ENCODE measurements around the gene IMMP2L.

Gene IMMP2L

GRCh38 chr7:110835218-110835617 is 727.1 kb downstream of the IMMP2L start:
- DNase-seq: no peak

GRCh38 chr7:110831419-110831818 is 730.9 kb downstream of the IMMP2L start:
- DNase-seq: no peak

GRCh38 chr7:110830778-110831177 is 731.5 kb downstream of the IMMP2L start:
- no peak for DNase-seq

- no peak for DNase-seq
Measured at GRCh38 chr7:110827936-110828335, 734.4 kb downstream of the IMMP2L start.

GRCh38 chr7:110827287-110827855 is 734.9 kb downstream of the IMMP2L start:
- no peak for DNase-seq

GRCh38 chr7:110813986-110814385 is 748.3 kb downstream of the IMMP2L start:
- DNase-seq: no peak

GRCh38 chr7:110809832-110810231 is 752.5 kb downstream of the IMMP2L start:
- no peak for DNase-seq

- DNase-seq: peak; percentile 96
Measured at GRCh38 chr7:110808361-110808760, 753.9 kb downstream of the IMMP2L start.

- no peak for DNase-seq
Measured at GRCh38 chr7:110804501-110804900, 757.8 kb downstream of the IMMP2L start.

- DNase-seq: no peak
Measured at GRCh38 chr7:110803602-110804143, 758.6 kb downstream of the IMMP2L start.

- DNase-seq: no peak
Measured at GRCh38 chr7:110801502-110801901, 760.8 kb downstream of the IMMP2L start.

GRCh38 chr7:110800984-110801383 is 761.3 kb downstream of the IMMP2L start:
- no peak for DNase-seq

- DNase-seq: no peak
Measured at GRCh38 chr7:110797656-110798055, 764.6 kb downstream of the IMMP2L start.

GRCh38 chr7:110790992-110791391 is 771.3 kb downstream of the IMMP2L start:
- DNase-seq: no peak

GRCh38 chr7:110786328-110786965 is 775.8 kb downstream of the IMMP2L start:
- DNase-seq: peak; percentile 94

GRCh38 chr7:110784749-110785148 is 777.5 kb downstream of the IMMP2L start:
- no peak for DNase-seq

GRCh38 chr7:110780712-110781111 is 781.6 kb downstream of the IMMP2L start:
- peak; percentile 23 for DNase-seq

- no peak for DNase-seq
Measured at GRCh38 chr7:110779339-110779738, 783.0 kb downstream of the IMMP2L start.

GRCh38 chr7:110775046-110775445 is 787.2 kb downstream of the IMMP2L start:
- no peak for DNase-seq

GRCh38 chr7:110774071-110774470 is 788.2 kb downstream of the IMMP2L start:
- DNase-seq: no peak

GRCh38 chr7:110772615-110773014 is 789.7 kb downstream of the IMMP2L start:
- no peak for DNase-seq

GRCh38 chr7:110771717-110772116 is 790.6 kb downstream of the IMMP2L start:
- DNase-seq: no peak

- no peak for DNase-seq
Measured at GRCh38 chr7:110767550-110768110, 794.7 kb downstream of the IMMP2L start.

GRCh38 chr7:110766864-110767263 is 795.4 kb downstream of the IMMP2L start:
- no peak for DNase-seq

Data from NCI-H1694 treated with DMSO at 0.1 percent for 48 hours (cell line).